Germinal center (tissue), 1 donor: ENCODE results near the gene ZC3H6.

Source experiments
- DNase-seq: peaks from one replicate; pipeline ENCODE4 v3.0.0; 2012; ENCODE audit warnings: mixed read lengths, low spot score

ZC3H6 gene

GRCh38 chr2:112275311-112275886 is at the start of gene ZC3H6:
Gene ZC3H6, plus strand, starts transcription at chr2:112275597. Its CDS starts 398 bp downstream, at chr2:112275995.
- peak; percentile 97 for DNase-seq

- DNase-seq: no peak
Measured at GRCh38 chr2:112229348-112229747, 46.0 kb upstream of the ZC3H6 start.

DNA sequence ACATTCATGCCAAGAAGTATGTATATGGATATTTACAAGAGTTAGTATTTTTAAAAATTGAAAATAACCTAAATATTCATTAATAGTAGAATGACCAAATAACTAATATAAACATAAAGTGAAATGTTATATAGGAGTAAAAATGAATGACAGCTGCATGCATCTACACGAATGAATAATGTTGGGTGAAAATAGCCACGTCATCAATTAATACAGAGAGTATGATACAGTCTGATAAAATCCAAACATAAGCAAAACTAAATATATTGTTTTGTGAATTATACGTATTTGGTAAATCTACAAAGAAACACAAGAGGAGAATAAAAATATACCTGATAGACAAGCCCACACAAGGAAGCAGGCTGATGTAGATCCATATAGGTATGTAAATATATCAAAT is 45.0 kb upstream of the ZC3H6 start:
- no peak for DNase-seq

- no peak for DNase-seq
Measured at GRCh38 chr2:112239862-112240261, 35.5 kb upstream of the ZC3H6 start.

DNA sequence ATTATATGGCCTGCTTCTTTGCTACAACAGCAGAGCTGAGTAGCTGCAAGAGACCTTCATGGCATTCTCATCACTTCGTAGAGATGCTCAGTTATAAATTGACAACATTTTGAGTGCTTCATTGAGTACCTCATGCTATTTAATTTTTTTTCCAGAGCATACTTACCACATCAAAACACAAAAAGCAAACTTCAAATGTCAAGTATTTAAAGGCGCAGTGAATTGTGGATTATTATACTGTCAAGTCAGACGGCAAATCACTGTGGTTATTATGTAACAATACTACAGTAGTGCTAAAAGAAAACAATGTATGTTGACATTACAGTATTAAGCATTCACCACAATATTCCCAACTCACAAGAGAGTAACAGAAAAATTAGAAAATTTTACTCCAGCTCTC is 33.0 kb upstream of the ZC3H6 start:
- no peak for DNase-seq

DNA sequence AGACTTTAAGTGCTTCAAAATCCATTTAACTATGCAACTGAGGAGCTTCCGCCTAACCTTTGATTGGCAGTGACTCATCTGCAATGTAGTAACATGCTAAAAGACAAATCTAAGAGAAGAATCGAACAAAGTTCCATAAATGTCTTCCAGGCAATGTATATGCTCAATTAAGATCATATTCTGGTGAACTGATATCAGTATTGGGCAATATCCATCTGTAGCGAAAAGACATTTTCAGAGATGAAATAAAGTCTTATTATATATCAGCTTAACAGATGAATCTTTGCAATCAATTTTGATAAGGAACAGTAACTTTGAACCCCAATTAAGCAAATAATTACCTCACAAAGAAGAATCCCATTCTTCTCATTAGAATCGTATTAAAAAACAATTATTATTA is 32.2 kb upstream of the ZC3H6 start:
- DNase-seq: no peak

- no peak for DNase-seq
Measured at GRCh38 chr2:112244854-112245253, 30.5 kb upstream of the ZC3H6 start.

DNA sequence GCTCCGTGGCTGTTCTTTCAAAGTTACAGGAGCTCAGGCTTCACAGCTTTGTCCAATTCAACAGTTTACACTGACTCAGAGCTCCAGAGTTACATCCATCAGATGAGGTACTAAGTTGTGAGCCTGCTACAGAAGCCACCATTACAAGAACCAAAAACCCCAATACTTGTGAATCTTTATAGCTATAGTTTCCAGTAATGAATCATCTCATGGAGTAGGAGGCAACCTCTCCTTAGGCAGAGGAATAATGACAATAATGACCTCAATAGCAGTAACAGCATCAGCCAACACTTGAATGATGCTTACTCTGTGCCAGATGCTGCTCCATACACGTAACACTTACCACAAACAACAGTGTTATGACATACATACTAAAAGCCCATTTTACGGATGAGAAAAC is 24.1 kb upstream of the ZC3H6 start:
- DNase-seq: no peak

DNA sequence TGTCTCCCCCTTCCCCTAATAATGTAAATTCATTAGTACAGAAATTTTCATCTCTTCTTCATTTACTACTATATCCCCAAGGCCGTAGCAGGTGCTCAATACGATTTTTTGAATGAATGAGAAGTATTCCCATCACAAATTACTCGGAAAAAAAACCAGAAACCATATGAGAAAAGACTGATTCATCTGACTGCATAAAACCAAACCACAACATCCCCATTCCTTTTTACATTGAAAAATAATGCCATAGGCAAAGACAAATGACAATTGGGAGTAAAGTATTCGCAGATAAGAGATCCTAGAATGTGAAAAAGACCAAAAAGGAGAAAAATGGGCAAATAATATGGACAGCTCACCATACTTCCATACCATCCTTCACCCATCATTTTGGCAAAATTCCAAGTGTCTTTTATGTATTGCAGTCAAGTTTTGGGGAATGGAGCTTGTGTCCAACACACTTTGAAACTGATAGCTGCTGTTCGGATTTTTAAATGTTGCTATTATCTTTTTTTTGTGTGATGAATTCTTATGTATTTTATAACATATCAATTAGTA is 22.1 kb upstream of the ZC3H6 start:
- no peak for DNase-seq

- peak; percentile 100 for DNase-seq
Measured at GRCh38 chr2:112254466-112255240, 20.7 kb upstream of the ZC3H6 start, which contains the start of gene ZC3H8. Gene ZC3H8, minus strand, starts transcription at chr2:112255042. Its CDS starts 61 bp downstream, at chr2:112254981.

- no peak for DNase-seq
Measured at GRCh38 chr2:112255875-112256274, 19.5 kb upstream of the ZC3H6 start.

DNA sequence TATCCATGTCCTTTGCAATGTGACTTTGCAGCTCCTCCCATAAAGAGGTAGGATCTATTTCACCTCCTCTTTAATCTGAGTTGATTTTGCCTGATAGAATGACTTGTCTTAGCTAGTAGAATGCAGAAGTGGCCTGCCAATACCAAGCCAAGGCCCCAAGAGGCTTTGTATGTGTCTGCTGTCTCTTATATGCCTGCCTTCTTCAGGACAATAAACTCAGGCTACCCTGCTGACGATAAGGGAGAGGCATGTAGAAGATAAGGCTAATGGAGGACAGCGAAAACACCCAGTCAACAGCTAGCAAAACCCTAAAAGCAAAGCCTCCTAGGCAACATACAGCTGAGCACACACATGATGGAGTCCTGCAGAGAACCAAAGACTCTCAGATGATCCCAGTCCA is 18.7 kb upstream of the ZC3H6 start:
- no peak for DNase-seq

DNA sequence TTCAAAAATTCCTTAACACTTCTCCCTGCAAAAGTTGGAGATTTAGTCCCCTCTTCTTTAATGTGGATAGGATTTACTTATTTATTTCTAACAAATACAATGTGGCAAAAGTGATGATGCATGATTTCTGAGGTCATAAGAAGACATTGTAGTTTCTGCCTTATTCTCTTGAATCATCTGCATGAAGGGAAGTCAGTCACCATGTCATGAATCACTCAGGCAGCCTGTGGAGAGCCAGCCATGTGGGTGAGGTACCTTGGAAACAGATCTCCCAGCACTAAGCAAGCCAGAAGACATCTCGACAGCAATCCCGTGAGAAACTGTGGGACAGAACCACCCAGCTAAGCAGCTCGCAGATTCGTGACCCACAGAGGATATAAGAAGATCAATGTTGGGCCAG is 17.8 kb upstream of the ZC3H6 start:
- DNase-seq: no peak

DNA sequence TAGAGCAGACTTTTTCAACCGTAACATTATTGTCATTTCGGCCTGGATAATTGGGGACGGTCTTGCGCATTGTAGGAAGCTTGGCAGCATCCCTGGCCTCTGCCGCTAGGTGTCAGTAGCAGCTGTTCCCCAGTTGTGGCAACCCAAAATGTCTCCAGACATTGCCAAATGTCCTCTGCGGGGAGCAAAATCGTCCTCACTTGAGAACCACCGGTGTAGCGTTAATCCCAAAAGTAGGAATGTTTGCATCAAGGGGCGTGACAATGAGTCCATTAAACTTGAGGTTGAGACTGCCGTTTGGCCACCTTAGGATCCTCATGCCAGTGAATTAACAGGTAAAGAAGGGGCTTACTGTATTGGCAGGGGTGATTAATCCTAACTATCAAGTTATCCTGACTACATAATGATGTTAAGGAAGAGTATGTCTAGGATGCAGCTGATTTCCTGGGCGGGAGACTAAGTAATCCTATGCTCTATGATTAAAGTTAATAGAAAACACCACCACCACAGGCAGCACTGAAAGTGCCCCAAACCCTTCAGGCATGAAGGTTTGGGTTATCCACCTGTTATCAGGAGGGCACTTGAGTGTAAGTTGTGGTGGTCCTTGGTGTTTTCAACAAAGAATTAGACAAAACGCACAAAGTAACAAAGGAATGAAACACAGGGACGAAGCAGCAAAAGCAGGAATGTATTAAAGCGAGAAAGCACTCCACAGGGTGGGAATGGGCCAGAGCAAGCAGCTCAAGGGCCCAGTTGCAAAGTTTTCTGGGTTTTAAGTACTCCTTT is 15.7 kb upstream of the ZC3H6 start:
- DNase-seq: peak; percentile 74

DNA sequence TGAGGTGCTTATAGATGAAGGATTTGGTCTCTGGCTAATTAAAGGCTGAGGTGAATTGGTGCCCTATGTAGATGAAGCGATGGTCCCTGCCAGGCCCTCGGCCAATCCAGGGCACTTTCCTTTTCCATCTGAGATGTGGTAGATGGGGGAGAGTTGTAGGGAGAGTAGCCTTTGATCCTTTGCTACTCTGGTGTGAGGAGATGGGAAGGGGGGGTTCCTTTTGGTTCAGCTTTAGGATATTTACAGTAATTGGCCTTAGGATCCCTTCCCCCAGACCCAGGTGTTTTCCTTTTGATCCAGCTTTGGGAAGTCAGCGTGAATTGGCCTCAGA is 15.1 kb upstream of the ZC3H6 start:
- no peak for DNase-seq

DNA sequence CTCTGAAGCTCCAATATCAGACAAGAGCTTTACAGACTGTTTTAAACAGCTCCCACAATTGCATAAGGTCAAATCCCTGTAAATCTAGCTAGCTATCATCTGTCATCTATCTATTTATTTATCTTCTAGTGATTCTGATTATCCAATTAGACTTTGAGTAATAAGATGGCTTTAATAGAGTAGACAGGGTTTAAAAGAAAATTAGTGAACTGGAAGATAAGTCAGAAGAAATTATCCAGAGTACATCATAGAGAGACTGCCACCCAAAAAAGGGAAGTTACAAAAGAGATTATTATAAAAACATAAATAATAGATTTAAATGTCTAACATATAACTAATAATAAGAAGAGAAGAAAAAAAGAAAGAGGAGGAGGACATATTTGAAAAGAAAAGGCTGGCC is 12.5 kb upstream of the ZC3H6 start:
- no peak for DNase-seq

GRCh38 chr2:112268547-112268946 is 6.8 kb upstream of the ZC3H6 start:
- DNase-seq: no peak

DNA sequence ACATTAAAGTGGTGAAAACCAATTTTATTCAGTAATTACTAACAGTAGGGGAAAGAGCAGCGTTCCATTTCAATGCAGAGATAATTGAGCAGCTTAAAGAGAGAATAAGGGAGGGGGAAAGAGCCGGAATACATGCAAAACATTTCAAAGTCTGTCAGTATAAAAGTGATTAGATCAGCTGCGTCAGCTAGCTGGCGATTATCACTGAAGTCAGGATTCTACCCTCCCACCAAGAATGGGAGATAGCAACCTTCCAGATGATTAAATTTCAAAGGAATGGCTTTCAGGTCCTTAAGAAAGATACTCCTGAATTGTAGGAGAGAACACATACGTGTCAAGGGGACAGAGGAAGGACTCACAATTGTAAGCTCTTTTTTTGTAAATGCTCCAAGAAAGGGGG is 2.7 kb upstream of the ZC3H6 start:
- DNase-seq: no peak

GRCh38 chr2:112273349-112273748 is 2.0 kb upstream of the ZC3H6 start:
- no peak for DNase-seq

GRCh38 chr2:112275887-112276773 is 733 bp downstream of the ZC3H6 start:
- DNase-seq: peak; percentile 80

DNA sequence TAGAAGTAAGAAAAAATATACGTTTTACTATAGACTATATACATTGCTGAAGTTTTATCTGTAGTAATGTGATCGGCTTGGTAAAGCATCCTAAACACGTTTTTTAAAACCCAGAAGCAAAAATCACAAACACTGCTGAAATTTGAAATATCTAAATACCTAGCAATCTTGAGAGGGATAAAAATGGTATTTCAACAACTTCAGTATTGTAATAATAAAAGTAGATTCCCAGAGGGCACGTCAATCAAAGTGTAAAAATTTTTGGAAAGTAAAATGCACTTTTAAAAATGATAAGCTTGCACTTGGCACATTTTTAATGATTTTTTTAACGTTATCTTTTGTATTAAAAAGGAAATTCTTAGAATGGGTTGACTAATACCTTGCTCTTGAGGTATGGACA is 1.6 kb downstream of the ZC3H6 start:
- no peak for DNase-seq
